Right ventricle myocardium superior (tissue), 1 donor: ENCODE data around the gene STAT4. TPM values are rescaled to one million over a fixed set of nuclear protein-coding genes. Genes with fewer than 3 reads are reported as not detected.

Source experiments
- ATAC-seq: fragments of 200-7000 bp; cut with Tn5 transposase; one replicate; pipeline ENCODE4 v1.9.1; 2020; ENCODE audit warnings: mild to moderate bottlenecking; ENCODE audit not compliant: poor library complexity
- DNase-seq: peaks from one replicate; pipeline ENCODE4 v3.0.0-alpha.2; 2020
- intact Hi-C: fragments of 100-400 bp; cut with DNase I; formaldehyde crosslinking; loops from one replicate; pipeline ENCODE4 v1.11.2; 2022
- total RNA-seq: library from RNA; stranded (reverse); fragmentation: NEBNext Ultra II Directional; extraction: Animal tissue kit (Norgen Biotek cat#: 25700); gene quantifications from one replicate; pipeline ENCODE4 v1.2.1, GENCODE V29; 2021
- donor health status: DM: no; HTN: yes; CAD: no; lungs with severe emphysema.

Gene STAT4
- total RNA-seq, 1 donor from 2014 or later = 0.70 TPM

GRCh38 chr2:191032588-191033429 lies 118.0 kb downstream of the STAT4 start:
- ATAC-seq = peak; percentile 45
- intact Hi-C loops = loop anchor here (5.0 kb wide), 1 partner anchor 251 kb away; no protein-coding TSS in a partner anchor

GRCh38 chr2:191031256-191031655 lies 119.5 kb downstream of the STAT4 start:
- DNase-seq (no peak), ATAC-seq (no peak)
- intact Hi-C loops = loop anchor here (5.0 kb wide), 1 partner anchor 249 kb away; no protein-coding TSS in a partner anchor

More at GRCh38 chr2:191032588-191033429, 118.0 kb downstream of the STAT4 start:
- no peak for DNase-seq

GRCh38 chr2:191030521-191031154 lies 120.2 kb downstream of the STAT4 start:
- DNase-seq = no peak
- ATAC-seq = peak; percentile 79
- intact Hi-C loops = loop anchor here (5.0 kb wide), 1 partner anchor 248 kb away; no protein-coding TSS in a partner anchor

- no peak for ATAC-seq
- intact Hi-C loops = loop anchor here (10.0 kb wide), 1 partner anchor 185 kb away; no protein-coding TSS in a partner anchor
- DNase-seq = no peak
Measured at GRCh38 chr2:191029280-191029950, 121.4 kb downstream of the STAT4 start.

- ATAC-seq (no peak), DNase-seq (no peak)
- intact Hi-C loops = loop anchor here (10.0 kb wide), 1 partner anchor 182 kb away; no protein-coding TSS in a partner anchor
Measured at GRCh38 chr2:191026377-191026776, 124.4 kb downstream of the STAT4 start.

GRCh38 chr2:191025135-191025534 lies 125.7 kb downstream of the STAT4 start:
- intact Hi-C loops = loop anchor here (10.0 kb wide), 1 partner anchor 180 kb away; no protein-coding TSS in a partner anchor
- DNase-seq (no peak), ATAC-seq (no peak)

GRCh38 chr2:191023235-191023679 lies 127.5 kb downstream of the STAT4 start:
- ATAC-seq (no peak), DNase-seq (no peak)
- intact Hi-C loops = loop anchor here (10.0 kb wide), 1 partner anchor 178 kb away; no protein-coding TSS in a partner anchor

GRCh38 chr2:191020742-191021381 lies 129.9 kb downstream of the STAT4 start:
- intact Hi-C loops = loop anchor here (10.0 kb wide), 1 partner anchor 176 kb away; no protein-coding TSS in a partner anchor
- DNase-seq = no peak
- ATAC-seq = peak; percentile 61

- ATAC-seq (peak; percentile 100), DNase-seq (peak; percentile 95)
- intact Hi-C loops = loop anchor here (10.0 kb wide), 1 partner anchor 175 kb away; no protein-coding TSS in a partner anchor
Measured at GRCh38 chr2:191020221-191020741, 130.5 kb downstream of the STAT4 start.

GRCh38 chr2:191019376-191019775 lies 131.4 kb downstream of the STAT4 start:
- intact Hi-C loops = no loop called here
- no peak for ATAC-seq

GRCh38 chr2:191018643-191019119 lies 132.1 kb downstream of the STAT4 start:
- intact Hi-C loops = no loop called here

More at GRCh38 chr2:191019376-191019775, 131.4 kb downstream of the STAT4 start:
- no peak for DNase-seq

GRCh38 chr2:191018048-191018447 lies 132.7 kb downstream of the STAT4 start:
- ATAC-seq = no peak

More at GRCh38 chr2:191018643-191019119, 132.1 kb downstream of the STAT4 start:
- no peak for ATAC-seq
- DNase-seq = no peak

GRCh38 chr2:191015831-191016230 lies 135.0 kb downstream of the STAT4 start:
- intact Hi-C loops = no loop called here
- no peak for ATAC-seq

More at GRCh38 chr2:191018048-191018447, 132.7 kb downstream of the STAT4 start:
- intact Hi-C loops = no loop called here
- no peak for DNase-seq

GRCh38 chr2:191015239-191015638 lies 135.6 kb downstream of the STAT4 start:
- no peak for ATAC-seq
- no peak for DNase-seq
- intact Hi-C loops = no loop called here

More at GRCh38 chr2:191015831-191016230, 135.0 kb downstream of the STAT4 start:
- no peak for DNase-seq

GRCh38 chr2:191014653-191015020 lies 136.2 kb downstream of the STAT4 start:
- DNase-seq (no peak), ATAC-seq (no peak)

GRCh38 chr2:191013932-191014652 lies 136.7 kb downstream of the STAT4 start, which contains the start of gene STAT1:
TSS of gene STAT1 (minus strand) at chr2:191014171. CDS start at chr2:191010003, 4,168 bp downstream.
- intact Hi-C loops = no loop called here
- ATAC-seq = peak; percentile 99
- peak; percentile 96 for DNase-seq

More at GRCh38 chr2:191014653-191015020, 136.2 kb downstream of the STAT4 start:
- intact Hi-C loops = no loop called here

GRCh38 chr2:191013682-191013931 lies 137.2 kb downstream of the STAT4 start:
- intact Hi-C loops = no loop called here
- no peak for ATAC-seq
- no peak for DNase-seq
